GM18873 (cell line): ENCODE data around the gene CC2D2B.
"Not testable (repeated sequence)": the region's sequence is repeated elsewhere in the genome, so short reads cannot be mapped to it uniquely, and the experiment has no call there.

Experiments
- ATAC-seq: cut with Tn5 transposase; IDR thresholded peaks from one replicate; pipeline ENCODE4 v1.9.1; 2021; ENCODE audit warnings: mild to moderate bottlenecking, moderate library complexity, moderate number of reproducible peaks; ENCODE audit not compliant: unreplicated experiment, low FRiP score

CC2D2B gene

DNA sequence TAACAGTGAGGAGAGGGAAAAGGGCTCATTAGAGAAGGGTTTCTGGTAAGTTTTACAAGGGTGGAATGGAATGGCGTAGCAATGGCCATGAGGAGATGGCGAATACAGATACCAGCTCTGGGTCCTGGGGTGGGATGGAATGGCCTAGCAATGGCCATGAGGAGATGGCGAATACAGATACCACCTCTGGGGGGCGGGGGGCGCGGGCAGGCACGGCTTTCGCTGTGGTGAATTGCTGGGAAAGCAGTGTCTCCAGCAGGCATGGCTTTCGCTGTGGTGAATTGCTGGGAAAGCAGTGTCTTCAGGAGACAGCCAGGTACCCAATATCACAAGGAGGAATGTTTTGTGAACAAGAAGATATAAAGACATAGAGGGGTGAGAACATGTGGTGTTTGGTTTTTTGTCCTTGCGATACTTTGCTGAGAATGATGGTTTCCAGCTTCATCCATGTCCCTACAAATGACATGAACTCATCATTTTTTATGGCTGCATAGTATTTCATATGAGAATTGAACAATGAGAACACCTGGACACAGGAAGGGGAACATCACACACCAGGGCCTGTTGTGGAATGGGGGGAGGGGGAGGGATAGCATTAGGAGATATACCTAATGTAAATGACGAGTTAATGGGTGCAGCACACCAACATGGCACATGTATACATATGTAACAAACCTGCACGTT lies 1.7 kb upstream of the CC2D2B start:
- ATAC-seq, result not testable (repeated sequence)

GRCh38 chr10:95906677-95907455 lies 909 bp upstream of the CC2D2B start:
- ATAC-seq, result peak; percentile 32

DNA sequence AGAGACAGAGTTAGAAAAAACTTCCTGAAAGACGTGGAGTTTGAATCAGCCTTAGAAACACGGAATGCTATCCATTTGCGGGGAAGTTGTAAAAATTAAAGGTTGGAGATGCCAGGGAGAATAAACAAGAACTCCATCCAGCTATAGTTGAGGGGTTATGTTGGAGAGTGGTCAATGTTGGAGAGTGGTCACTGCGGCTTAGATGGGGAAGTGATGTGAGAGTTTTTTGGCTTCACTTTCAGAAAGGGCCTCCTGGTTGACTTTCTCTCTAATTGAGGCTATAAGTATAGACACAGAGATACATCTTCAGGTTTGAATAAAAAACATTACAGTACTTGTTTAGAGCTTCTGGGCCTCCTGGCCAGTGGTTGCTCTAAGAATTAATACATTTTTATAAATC lies 675 bp downstream of the CC2D2B start:
- no peak for ATAC-seq

- no peak for ATAC-seq
Observed at GRCh38 chr10:95909561-95909960, 1.8 kb downstream of the CC2D2B start.

GRCh38 chr10:95916039-95916438 lies 8.3 kb downstream of the CC2D2B start:
- ATAC-seq, result not testable (repeated sequence)

DNA sequence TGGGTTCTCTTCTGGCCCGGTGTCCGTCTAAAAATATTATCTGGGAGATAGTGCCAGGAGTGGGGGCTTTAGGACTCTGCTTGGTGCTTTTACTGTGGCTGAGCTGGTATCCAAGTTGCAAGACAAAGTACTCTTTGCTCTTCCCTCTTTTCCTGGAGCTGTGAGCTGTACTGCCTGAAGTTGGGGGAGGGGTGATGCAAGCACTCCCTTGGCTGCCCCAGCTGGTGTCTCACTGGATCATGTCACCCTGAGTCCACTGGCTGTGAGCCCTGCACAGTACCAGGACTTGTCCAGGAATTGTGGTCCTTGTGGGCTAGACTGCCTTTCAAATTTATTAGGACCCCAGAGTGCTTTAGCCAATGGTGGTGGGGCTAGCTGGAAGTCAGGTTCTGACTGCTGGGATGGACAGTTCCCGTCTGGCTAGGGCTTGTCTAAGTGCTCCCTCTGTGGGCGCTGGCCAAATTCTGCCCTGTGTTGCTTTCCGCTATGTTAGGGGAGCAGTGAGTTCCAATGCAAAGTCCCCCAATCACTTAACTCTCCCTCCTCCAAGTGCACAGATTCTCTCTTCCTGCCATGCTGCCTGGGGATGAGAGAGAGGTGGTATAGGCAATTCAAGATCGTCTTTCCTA lies 13.1 kb downstream of the CC2D2B start:
- no peak for ATAC-seq

- no peak for ATAC-seq
Observed at GRCh38 chr10:95925033-95925432, 17.3 kb downstream of the CC2D2B start.

DNA sequence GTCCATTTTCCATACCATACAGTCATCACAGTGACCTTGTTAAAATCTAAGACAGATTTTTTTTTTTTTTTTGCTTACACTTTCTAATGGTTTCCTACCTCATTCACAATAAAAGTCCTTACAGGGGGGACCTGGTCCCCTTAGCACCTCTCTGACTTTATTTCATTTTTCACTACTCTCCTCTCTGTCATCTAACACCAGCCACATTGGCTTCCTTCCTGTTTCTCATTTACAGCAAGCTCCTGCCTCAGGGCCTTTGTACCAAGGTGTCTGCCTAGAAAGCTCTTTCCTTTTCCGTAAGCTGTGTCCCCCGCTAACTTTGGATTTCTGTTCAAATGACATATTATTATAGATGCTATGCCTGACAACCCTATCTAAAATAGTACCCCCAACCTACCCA lies 27.7 kb downstream of the CC2D2B start:
- no peak for ATAC-seq

DNA sequence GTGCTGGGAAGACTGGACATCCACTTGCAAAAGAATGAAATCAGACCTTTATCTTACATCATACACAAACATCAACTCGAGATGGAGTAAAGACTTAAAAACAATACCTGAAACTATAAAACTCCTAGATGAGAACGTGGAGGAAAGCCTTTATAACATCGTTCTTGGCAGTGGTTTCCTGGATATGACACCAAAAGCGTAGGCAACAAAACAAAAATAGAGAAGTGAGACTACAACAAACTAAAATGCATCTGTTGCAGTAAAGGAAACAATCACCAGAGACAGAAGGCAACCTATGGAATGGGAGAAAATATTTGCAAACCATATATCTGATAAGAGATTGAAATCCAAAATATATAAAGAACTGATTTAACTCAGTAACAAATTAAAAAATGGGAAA lies 33.3 kb downstream of the CC2D2B start:
- ATAC-seq, result no peak

DNA sequence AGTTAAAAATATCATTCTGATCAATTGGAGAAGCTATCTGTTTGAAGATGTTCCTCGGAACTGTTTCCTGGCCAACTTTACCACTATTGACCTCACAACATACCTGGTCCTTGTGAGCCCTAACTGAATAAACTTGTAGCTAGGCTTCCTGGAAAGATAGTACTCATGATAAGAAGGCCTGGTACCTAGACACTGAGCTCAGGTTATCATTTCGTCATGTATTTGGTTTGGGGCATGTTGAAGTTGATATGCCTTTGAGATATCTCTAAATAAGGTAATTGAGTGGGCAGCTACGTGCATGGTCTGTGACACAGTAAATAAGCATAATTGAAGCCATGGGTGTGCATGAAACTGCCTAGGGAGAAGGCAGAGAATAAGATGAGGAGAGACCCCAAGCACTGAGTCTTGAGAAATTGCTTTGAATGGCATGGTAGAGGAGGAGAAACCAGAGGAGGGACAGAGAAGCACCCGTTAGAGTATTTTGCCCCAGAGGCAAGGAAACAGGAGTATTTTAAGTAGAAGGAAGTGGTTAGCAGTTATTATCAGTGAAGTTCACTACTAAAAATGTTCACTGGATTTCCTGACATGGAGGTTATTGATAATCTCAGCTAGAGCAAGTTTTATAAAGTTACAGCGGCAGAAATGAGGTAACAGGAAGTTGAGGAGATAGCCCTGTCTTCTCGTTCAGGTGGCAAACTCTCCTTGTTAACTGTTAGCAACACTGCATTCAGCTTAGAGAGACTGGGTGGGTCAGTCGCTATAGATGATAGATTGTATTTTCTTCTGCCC lies 55.6 kb downstream of the CC2D2B start:
- ATAC-seq, result no peak

DNA sequence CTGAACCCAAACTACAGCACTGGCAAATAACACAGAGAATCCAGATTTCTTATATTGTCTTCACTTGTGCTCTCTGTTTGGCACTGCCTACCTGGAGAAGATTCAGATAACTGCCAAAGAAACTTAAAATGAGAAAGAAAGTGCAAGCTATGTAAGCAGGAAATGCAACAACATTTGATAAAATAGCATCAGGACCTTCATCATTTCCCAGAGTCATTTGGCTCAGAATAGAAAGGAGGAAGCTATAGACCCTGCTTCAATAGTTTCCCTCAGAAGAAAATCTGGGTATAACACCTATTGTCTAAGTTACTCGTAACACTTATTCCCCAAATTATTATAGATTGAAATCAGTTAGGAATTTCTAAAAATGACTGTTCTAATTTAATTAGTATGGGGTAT lies 56.2 kb downstream of the CC2D2B start:
- ATAC-seq, result no peak

DNA sequence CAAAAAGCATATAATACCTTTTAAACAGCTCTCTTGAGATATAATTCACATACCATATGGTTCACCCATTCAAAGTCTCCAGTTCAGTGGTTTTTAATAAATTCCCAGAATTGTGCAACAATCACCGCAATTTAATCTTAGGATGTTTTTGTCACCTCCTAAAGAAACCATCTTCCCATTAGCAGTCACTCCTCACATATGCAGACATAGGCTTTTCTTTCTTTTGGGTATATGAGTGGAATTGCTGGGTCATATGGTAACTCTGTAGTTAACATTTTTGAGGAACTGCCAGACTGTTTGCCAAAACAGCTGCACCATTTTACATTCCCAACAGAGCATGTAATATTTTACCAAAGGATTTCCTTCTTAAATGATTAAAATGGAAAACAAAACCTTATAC lies 57.0 kb downstream of the CC2D2B start:
- no peak for ATAC-seq

- no peak for ATAC-seq
Observed at GRCh38 chr10:95976362-95977229, 68.8 kb downstream of the CC2D2B start.

GRCh38 chr10:95982200-95982599 lies 74.4 kb downstream of the CC2D2B start:
- ATAC-seq, result no peak

DNA sequence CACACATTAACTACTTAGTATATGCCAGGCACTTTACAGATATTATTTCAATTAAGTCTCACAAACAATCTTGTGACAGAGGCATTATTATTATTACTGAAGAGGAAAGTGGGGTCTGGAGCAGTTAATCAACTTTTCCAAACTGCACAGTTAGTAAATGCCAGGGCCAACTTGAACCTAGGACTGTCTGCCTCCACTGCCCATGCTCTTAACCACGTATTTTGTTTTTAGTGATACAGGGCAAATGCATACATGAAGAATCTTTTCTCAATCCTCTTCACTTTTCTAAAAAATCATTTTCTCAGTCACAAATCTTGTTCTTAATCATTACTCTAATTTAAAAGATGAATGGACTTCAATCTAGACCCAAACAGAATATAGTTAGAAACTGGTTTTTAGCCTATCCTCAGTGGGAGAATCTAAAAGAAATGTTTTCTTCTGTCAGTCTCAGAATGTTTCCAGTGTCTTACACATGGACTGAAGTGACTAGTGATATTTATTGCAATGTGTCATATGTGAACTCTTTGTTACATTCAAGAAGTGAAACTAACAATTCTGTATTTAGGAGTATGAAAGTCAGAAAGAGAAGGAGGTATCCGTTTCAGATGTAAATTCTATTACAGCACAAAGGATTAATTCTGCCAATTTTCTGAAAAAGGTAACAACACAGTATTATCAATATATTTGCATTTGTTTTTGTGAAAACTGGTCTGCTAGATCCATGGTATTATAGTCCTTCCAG lies 80.1 kb downstream of the CC2D2B start:
- no peak for ATAC-seq

DNA sequence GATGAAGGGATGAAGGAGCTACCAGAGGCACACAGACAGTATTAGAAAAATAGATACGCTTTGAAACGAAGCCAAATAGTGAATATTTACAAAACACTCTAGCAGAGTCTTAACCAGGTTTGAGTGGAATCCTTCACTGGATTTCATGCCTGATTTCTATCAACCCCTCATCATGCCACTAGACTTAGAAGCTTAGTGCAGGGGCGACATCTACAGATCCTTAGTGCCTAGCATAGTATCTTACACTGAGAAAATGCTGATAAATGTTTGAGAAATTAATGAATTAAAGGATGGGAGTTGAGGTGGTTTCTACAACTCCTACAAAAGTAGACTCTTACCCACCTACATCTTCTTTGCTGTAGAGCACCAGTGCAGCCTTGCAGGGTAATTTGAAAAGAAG lies 80.9 kb downstream of the CC2D2B start:
- no peak for ATAC-seq

- ATAC-seq, result not testable (repeated sequence)
Observed at GRCh38 chr10:95994376-95994775, 86.6 kb downstream of the CC2D2B start.

DNA sequence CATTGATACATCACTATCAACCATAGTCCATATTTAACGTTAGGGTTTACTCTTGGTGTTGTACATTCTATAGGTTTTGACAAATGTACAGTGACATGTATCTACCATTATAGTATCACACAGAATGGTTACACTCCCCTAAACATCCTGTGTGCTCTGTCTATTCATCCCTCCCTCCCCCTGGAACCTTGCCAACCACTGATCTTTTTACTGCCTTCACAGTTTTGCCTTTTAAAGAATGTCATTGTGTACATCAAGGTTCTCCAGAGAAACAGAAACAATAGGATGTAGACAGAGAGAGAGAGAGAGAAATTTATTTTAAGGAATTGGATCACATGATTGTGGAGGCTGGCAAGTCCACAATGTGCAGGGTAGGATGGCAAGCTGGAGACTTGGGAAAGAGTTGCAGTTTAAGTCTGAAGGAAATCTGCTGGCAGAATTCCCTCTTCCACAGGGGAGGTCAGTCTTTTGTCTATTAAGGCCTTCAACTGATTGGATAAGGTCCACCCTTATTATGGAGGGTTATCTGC lies 90.5 kb downstream of the CC2D2B start:
- no peak for ATAC-seq

DNA sequence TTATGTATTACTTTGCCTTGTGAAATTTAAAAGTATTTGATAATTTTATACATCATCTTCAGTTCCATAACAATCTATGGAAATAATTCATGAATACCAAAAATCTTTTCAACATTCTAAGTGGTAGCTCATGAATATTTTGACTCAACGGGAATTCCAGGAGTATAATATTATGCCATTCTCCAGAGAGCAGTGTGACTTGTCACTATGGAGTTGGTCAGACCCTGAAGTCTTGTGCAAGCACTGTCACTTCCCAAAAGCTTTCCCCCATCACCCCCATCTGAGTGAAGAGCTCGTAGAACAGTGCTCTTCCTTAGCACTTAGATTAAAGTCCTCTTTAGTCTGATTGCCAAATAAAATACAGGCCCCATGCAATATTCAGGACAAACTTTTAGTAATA lies 106.2 kb downstream of the CC2D2B start:
- no peak for ATAC-seq
